Fibroblast of skin of right biceps (primary cell): ENCODE measurements around the gene FAM161A.
"Not testable (repeated sequence)": the region's sequence is repeated elsewhere in the genome, so short reads cannot be mapped to it uniquely, and the experiment has no call there.

Experiments used
- DNase-seq: peaks from one replicate; pipeline ENCODE4 v3.0.0-alpha.2; 2013

The FAM161A gene

GRCh38 chr2:61833971-61834370, 19.9 kb downstream of the FAM161A start:
- DNase-seq, result no peak

GRCh38 chr2:61832183-61832841, 21.5 kb downstream of the FAM161A start:
- no peak for DNase-seq

DNA sequence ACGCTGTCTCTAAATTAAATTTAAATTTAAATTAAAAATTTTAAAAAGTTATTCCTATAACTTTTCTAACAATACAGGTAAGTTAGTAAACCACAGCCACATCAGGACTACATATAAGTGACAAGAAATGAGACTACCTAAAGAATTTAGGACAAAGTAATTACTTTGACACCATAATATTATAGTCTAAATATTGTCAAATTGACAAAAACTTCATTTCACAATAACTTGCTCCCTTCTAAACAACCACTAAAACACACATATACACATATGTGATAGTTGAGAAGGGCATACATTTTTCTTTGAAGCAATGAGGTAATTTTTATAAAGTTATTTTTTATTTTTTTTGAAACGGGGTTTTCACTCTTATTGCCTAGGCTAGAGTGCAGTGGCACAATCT, 31.6 kb downstream of the FAM161A start:
- no peak for DNase-seq

GRCh38 chr2:61816480-61817355, 37.1 kb downstream of the FAM161A start:
- DNase-seq, result no peak

GRCh38 chr2:61814539-61815160, 39.2 kb downstream of the FAM161A start:
- DNase-seq, result no peak

DNA sequence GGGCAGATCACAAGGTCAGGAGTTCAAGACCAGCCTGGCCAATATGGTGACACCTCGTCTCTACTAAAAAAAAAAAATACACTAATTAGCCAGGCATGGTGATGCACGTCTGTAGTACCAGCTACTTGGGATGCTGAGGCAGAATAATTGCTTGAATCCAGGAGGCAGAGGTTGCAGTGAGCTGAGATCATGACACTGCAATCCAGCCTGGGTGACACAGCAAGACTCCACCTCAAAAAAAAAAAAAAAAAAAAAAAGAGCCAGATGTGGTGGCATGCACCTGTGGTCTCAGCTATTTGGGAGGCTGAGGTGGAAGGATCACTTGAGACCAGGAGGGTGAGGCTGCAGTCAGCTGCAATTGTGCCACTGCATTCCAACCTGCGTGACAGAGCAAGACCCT, 40.5 kb downstream of the FAM161A start:
- not testable (repeated sequence) for DNase-seq

DNA sequence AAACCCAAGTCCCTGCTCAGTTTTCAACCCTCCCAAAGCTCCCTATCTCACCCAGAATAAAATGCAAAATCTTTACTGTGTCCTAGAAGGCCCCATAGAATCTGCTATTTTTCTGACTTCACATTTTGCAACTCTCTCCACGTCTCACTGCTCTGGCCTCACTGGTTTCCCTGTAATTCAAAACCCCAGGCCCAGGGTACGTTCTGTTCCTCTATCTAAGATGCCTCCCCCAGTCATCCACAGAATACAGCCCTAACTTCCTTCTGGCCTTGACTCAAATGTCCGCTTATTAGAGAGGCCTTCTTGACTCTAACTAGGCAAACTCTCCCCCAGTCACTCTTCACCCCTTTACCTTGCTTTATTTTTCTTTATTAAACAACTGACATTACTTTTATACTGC, 42.0 kb downstream of the FAM161A start:
- DNase-seq, result no peak

- not testable (repeated sequence) for DNase-seq
Observed at GRCh38 chr2:61810203-61810602, 43.7 kb downstream of the FAM161A start.

GRCh38 chr2:61808693-61809092, 45.2 kb downstream of the FAM161A start:
- DNase-seq, result not testable (repeated sequence)

DNA sequence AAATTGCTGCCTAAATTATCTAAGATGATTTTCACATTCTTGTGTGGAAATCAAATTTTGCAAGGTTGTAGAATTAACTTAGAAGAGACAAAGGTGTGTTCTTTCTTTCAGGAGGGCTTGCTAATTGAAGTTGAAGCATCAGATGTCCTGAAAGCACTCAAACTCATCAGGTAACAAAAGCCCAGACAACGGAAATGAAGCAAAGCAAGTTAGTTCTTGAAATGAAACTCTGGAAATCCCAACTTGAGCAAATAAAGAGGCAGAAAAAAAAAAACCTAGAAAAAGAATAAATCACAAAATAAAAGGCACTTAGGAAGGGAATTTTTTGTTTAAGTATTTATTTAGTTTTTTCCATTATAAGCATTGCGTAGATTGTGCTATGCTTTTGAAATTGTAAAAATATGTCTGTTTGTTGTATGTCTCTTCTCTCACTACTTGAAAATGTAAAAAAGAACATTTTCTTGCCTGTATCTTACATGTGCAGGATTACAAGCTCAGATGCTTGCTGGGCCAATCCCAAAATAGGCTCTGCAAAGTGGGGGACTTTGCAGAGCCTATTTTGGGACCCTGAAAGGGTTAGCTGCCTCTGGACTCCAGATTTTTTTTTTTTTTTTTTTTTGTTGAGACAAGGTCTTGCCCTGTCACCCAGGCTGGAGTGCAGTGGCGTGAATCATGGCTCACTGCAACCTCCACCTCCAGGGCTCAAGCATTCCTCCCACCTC, 46.7 kb downstream of the FAM161A start:
- no peak for DNase-seq

DNA sequence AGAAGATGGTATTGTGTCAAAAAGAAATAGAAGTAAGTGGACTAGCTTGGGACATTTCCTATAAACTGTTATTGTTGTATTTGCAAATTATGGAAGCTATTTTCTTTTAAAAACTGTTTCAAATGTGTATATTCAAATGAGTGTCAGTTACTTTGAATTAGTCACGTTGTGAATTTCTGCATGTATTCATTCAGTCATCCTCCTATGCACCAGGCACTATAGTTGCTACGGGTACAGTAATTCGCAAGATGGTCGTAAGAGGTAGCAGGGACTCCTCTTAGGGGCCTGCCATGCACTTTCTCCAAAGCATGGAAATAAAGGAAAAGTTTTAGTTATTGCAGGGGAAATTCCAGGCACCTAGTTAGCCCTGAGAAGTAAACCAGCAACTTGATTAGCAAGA, 51.3 kb downstream of the FAM161A start:
- no peak for DNase-seq

- DNase-seq, result no peak
Observed at GRCh38 chr2:61799099-61799498, 54.8 kb downstream of the FAM161A start.

- DNase-seq, result not testable (repeated sequence)
Observed at GRCh38 chr2:61797446-61797845, 56.4 kb downstream of the FAM161A start.

- no peak for DNase-seq
Observed at GRCh38 chr2:61795408-61795807, 58.5 kb downstream of the FAM161A start.

DNA sequence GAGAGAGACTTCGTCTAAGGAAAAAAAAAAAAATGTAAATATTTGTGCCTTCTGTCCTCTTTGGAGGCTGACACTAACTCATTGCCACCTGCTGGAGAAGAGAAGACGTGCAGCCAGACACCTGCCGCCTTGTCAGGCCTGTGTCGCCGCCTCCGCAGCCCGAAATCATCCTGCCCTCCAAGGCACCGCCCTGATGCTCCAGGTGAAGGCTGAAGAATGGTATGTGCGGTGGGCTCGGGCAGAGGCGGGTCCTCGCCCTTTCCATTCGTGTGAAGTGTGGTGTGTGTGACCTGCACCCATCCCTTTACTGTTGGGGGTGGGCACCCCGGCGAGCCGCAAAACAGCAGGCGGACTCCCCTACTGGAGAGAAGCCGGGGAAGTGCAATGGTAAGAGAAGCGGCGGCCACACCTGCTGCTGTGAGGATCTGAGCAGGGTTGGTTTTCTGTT, 60.4 kb downstream of the FAM161A start:
- DNase-seq, result peak; percentile 46

DNA sequence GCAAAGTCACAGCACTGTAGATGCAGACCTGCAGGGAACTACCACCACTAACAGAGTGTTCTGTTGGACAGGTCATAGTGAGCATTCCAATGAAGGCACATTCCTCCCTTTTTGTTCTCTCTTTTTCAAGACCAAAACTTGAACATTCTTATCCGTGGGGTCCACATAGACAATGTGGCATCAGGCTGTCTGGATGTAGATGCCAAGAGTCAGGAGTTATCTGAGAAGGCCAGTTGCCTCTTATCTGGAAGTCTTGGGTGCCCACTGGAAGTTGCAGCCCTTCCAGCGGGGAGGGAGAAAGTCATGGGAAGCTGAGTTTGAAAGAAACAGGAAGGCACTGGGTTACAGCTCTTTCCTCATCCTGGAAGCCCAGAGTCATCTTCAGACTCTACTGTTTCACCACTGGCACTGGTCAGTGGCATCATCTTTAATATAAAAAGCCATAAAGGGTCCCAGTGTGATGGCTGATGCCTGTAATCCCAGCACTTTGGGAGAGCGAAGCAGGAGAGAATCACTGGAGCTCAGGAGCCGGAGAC, 61.4 kb downstream of the FAM161A start:
- no peak for DNase-seq

- no peak for DNase-seq
Observed at GRCh38 chr2:61789807-61790602, 63.9 kb downstream of the FAM161A start.

DNA sequence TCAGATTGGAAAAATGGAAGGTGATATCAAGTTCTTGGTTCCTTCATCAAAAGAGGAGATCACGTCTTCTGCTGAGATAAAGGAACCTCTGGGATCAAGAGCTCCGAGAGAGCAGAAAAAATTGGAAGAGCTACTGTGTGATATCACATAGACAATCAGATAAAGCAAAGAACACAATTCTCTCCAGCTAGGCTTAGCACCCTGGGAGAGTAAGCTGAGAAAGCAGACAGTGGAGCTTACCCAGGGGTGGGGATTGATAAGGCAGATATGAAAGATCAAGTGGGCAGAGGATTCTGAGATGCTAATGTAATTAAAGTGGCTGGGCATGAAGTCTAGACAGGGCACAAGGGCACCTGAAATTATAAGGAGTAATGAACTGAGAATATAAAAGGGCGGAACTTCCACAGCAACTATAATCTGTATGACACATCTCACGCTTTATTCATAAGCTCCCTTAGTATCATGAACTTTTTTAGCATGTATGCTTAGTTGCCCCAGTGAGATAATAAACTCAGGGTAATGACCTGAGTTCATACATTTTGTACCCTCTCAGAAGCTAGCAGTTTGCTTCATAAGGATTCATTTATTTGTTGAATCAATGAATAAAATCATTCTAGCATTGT, 65.8 kb downstream of the FAM161A start:
- no peak for DNase-seq

GRCh38 chr2:61786876-61787275, 67.0 kb downstream of the FAM161A start:
- DNase-seq, result no peak

DNA sequence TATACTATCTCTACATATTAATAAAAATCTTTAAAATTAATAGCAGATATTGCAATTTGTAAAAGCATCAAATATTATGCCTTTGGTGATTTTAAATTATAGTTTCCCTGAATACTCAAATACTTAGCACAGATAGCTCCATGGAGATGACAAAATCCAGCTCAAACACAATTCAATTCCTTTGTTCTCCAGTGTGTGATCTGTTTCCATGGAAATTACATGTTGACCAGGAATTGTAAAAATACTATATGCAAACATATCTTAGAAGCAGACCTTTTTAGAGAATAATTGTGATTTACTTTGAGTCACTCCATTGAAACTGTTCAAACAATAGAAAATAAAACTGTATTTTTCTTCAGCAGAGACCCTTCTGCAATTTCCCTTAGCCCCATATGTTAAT, 68.3 kb downstream of the FAM161A start:
- no peak for DNase-seq

GRCh38 chr2:61784643-61785042, 69.2 kb downstream of the FAM161A start:
- no peak for DNase-seq
